GM12873 (cell line): Measurements from ENCODE around the gene CHAC1.

Experiments
- TF ChIP-seq, protein P1 (sequence below): IDR thresholded peaks from 2 replicates; pipeline ENCODE4 v1.5.1; 2012; ENCODE audit warnings: low read depth, mild to moderate bottlenecking, moderate library complexity, low read length, control low read depth; ENCODE audit not compliant: insufficient read depth; ENCODE audit errors: missing control alignments

Gene CHAC1

DNA sequence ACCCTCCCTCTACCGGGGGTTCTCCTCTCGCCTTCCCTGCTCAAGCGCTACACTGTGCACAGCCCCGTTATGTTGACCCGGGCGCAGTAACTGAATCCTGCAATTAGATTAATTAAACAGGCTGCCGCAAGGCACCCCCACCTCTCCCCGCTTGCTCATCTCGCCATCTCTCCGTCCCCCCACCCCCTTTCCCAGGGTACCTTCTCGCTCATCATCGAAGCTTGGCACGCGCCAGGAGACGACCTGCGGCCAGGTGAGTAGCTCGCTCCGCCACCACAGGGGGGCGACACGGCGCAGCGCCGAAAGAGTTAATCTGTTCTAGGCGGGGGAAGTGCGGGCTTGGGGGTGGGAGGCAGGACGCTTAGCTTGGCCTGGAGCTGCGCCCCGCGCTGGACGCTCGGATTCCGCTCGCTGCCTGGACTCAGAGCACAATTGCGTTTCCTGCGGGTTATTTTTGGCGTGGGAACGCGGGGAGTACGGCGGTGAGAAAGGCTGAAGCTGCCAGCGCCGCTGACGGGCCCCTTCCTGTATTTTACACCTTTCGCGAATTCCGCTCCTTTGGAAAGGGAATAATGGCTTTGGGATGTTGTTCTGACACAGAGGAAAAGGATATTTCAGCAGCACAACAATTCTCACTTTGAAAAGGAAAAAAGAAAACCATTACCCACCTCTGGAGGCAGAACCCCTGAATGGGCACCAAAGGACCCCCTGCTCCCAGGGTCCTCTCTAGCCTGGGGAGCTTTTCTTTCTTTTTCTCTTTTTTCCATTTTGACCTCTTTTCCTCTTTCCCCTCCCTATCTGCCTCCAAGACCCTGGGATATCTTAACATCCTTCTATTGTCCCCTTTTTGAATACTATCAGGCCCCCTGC lies 22.6 kb upstream of the CHAC1 start:
- TF ChIP-seq, protein P1, sequence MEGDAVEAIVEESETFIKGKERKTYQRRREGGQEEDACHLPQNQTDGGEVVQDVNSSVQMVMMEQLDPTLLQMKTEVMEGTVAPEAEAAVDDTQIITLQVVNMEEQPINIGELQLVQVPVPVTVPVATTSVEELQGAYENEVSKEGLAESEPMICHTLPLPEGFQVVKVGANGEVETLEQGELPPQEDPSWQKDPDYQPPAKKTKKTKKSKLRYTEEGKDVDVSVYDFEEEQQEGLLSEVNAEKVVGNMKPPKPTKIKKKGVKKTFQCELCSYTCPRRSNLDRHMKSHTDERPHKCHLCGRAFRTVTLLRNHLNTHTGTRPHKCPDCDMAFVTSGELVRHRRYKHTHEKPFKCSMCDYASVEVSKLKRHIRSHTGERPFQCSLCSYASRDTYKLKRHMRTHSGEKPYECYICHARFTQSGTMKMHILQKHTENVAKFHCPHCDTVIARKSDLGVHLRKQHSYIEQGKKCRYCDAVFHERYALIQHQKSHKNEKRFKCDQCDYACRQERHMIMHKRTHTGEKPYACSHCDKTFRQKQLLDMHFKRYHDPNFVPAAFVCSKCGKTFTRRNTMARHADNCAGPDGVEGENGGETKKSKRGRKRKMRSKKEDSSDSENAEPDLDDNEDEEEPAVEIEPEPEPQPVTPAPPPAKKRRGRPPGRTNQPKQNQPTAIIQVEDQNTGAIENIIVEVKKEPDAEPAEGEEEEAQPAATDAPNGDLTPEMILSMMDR = peak; percentile 86

DNA sequence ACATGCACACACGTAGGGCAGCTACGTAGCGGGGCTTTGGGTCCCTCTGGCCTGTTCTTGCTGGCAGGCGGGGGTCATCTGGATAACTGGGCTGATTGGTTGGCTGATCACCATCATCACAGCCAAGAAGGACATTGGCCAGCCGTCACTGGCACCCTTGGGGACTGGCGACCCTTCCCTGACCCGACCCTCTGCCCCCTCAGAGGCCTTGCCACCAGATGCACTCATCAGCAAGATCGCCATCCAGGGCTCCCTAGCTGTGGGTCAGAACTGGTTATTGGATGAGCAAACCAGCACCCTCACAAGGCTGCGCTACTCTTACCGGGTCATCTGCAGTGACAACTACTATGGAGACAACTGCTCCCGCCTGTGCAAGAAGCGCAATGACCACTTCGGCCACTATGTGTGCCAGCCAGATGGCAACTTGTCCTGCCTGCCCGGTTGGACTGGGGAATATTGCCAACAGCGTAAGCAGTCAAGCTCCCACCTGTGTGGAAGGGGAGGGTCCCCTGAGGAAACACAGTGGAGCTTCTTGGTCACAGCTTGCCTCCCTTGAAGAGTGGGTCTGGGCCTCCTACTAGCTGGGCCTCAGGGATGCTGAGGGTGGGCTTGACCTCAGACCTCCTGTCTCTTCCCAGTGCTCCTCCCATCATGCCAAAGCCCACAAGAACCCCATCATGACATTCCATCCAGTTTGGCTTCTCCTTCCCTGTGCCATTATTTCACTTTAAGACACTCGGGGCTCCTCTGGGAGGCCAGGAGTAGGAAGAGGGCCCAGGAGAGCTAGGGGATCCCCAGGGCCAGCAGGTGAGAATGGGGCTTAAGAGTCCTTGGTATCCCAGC lies 21.8 kb upstream of the CHAC1 start:
- TF ChIP-seq, protein P1 = no peak

DNA sequence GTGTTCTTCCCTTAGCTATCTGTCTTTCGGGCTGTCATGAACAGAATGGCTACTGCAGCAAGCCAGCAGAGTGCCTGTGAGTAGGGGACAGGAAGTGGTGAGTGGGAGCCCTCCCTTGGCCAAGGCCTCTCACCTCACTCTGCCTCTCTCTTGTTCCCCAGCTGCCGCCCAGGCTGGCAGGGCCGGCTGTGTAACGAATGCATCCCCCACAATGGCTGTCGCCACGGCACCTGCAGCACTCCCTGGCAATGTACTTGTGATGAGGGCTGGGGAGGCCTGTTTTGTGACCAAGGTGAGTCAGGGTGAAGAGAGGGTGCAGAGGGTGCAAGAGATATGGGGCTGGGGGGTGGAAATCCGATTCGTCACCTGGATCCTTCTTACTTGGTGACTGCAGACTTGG lies 21.1 kb upstream of the CHAC1 start:
- TF ChIP-seq, protein P1 = no peak

GRCh38 chr15:40932649-40933516 lies 20.4 kb upstream of the CHAC1 start:
- TF ChIP-seq, protein P1 = no peak

GRCh38 chr15:40933517-40933902 lies 19.8 kb upstream of the CHAC1 start:
- TF ChIP-seq, protein P1 = no peak

- TF ChIP-seq, protein P1 = no peak
Observed at GRCh38 chr15:40934457-40934856, 18.8 kb upstream of the CHAC1 start.
